Pancreas (tissue), 10 donors: ENCODE measurements around the gene CLOCK. TPM values are rescaled to one million over a fixed set of nuclear protein-coding genes. Genes with fewer than 3 reads are reported as not detected.
"Not testable (repeated sequence)": the region's sequence is repeated elsewhere in the genome, so short reads cannot be mapped to it uniquely, and the experiment has no call there.

Experiments
- ATAC-seq, 4 donors: fragments of 200-7000 bp; cut with Tn5 transposase; one replicate each; pipeline versions ENCODE4 v1.8.0 to v1.9.1; 2020; ENCODE audit warnings: mild to moderate bottlenecking in 4 of 4, moderate library complexity in 4 of 4
- DNase-seq, 6 donors: peaks; one replicate each; pipeline ENCODE4 v3.0.0-alpha.2; 2020
- FAIRE-seq: peaks from 2 replicates; lab custom pipeline; 2012; peaks lifted over from hg19 to GRCh38; lab: Jason Lieb, UNC
- H3K27ac ChIP-seq, 4 donors: fragments of 200-600 bp; sonication (generic); 1 replicate in 3 of 4; 2 replicates in 1 of 4; pipeline versions ENCODE4 v1.5.0 to v1.8.0; 2020
- H3K27me3 ChIP-seq, 4 donors: fragments of 200-600 bp; one replicate each; pipeline ENCODE4 v1.8.0; 2021
- H3K36me3 ChIP-seq, 3 donors: fragments of 200-600 bp; sonication (generic) in 1 of 3; one replicate each; pipeline versions ENCODE4 v1.5.0 to v1.8.0; 2020 to 2021
- H3K4me1 ChIP-seq, 3 donors: fragments of 200-600 bp; one replicate each; pipeline ENCODE4 v1.8.0; 2021
- H3K4me3 ChIP-seq, 4 donors: fragments of 200-600 bp; sonication (generic) in 2 of 4; one replicate each; pipeline versions ENCODE4 v1.5.0 to v1.8.0; 2020 to 2021
- H3K9me3 ChIP-seq, 4 donors: fragments of 200-600 bp; one replicate each; pipeline ENCODE4 v1.8.0; 2021
- WGBS, 2 donors: extraction: QIAGEN DNeasy Blood & Tissue Kit; methylation state at CpG; one replicate each; pipeline ENCODE4 v1.1.7; 2013; 5-methylcytosine and 5-hydroxymethylcytosine counted together
- intact Hi-C, 3 donors: fragments of 100-400 bp; cut with DNase I; formaldehyde crosslinking; loops; one replicate each; pipeline versions ENCODE4 v1.11.1 to v1.14.2; 2022
- polyA plus RNA-seq, 2 donors: library from polyadenylated mRNA; stranded (reverse); fragments of 200-250 nt; gene quantifications; one replicate each; pipeline ENCODE4 v1.2.3, GENCODE V29; 2013
- total RNA-seq, 6 donors: library from RNA; stranded (reverse); fragmentation: NEBNext Ultra II Directional in 4 of 6; extraction: Animal tissue kit (Norgen Biotek cat#: 25700) in 4 of 6; gene quantifications; one replicate each; pipeline versions ENCODE4 v1.2.1 to v1.2.4, GENCODE V29; 2021 to 2023
- TF ChIP-seq, protein P1 (sequence below), 4 donors: fragments of 200-600 bp; sonication (generic) in 3 of 4; IDR thresholded peaks; one replicate each; pipeline versions ENCODE4 v1.5.0 to v1.8.0; 2021; ENCODE audit warnings: antibody characterized with exemption in 4 of 4
- donor health status: healthy with polysubstance abuse.
- donor health status: DM: no; HTN: no; CAD: no; lungs with moderate emphysema.
- donor health status: DM: no; HTN: no; CAD: no.
- donor health status: control.
- donor health status: control.
- donor health status: Bipolar disorder and iron deficiency.
- donor health status: DM: yes; HTN: yes; CAD: no.
- donor health status: DM: no; HTN: no; CAD: no.
- donor health status: DM: no; HTN: no; CAD: no.
- donor health status: DM: yes; HTN: yes; CAD: no.

CLOCK gene
- total and polyA plus RNA-seq, 8 donors, result 2.9 to 14.1 (median 10.8) TPM

DNA sequence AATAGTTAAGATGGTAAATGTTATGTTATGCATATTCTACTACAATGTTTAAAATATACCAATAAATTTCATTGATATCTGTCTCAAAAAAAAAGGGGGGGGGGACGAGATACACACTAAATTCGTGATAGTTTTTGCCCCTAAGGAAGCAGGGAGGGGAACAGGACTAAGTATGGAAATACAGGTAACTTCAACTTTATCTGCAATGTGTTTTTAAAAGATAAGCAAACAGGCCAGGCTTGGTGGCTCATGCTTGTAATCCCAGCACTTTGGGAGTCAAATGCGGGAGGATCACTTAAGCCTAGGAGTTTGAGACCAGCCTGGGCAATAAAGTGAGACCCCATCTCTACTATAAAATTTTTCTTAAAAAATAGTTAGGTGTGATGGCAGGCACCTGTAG, 13.4 kb upstream of the CLOCK start:
- WGBS, 2 donors, result 58 to 60% methylated on average over 3 of the region's 3 CpGs
- intact Hi-C loops, result no loop called here
- H3K27ac ChIP-seq, result no peak overlapping the region
- DNase-seq (no peak), FAIRE-seq (no peak), ATAC-seq (no peak)
- H3K4me3 ChIP-seq, result no peak overlapping the region
- no peaks in the 10 kb centered on the region for H3K27me3 ChIP-seq
- no peaks in the 10 kb centered on the region for H3K9me3 ChIP-seq
- no peaks in the 10 kb centered on the region for H3K36me3 ChIP-seq
- no peaks in the 10 kb centered on the region for H3K4me1 ChIP-seq
- TF ChIP-seq, protein P1, sequence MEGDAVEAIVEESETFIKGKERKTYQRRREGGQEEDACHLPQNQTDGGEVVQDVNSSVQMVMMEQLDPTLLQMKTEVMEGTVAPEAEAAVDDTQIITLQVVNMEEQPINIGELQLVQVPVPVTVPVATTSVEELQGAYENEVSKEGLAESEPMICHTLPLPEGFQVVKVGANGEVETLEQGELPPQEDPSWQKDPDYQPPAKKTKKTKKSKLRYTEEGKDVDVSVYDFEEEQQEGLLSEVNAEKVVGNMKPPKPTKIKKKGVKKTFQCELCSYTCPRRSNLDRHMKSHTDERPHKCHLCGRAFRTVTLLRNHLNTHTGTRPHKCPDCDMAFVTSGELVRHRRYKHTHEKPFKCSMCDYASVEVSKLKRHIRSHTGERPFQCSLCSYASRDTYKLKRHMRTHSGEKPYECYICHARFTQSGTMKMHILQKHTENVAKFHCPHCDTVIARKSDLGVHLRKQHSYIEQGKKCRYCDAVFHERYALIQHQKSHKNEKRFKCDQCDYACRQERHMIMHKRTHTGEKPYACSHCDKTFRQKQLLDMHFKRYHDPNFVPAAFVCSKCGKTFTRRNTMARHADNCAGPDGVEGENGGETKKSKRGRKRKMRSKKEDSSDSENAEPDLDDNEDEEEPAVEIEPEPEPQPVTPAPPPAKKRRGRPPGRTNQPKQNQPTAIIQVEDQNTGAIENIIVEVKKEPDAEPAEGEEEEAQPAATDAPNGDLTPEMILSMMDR (IDR thresholded peaks at IDR 0.05), result no peak

DNA sequence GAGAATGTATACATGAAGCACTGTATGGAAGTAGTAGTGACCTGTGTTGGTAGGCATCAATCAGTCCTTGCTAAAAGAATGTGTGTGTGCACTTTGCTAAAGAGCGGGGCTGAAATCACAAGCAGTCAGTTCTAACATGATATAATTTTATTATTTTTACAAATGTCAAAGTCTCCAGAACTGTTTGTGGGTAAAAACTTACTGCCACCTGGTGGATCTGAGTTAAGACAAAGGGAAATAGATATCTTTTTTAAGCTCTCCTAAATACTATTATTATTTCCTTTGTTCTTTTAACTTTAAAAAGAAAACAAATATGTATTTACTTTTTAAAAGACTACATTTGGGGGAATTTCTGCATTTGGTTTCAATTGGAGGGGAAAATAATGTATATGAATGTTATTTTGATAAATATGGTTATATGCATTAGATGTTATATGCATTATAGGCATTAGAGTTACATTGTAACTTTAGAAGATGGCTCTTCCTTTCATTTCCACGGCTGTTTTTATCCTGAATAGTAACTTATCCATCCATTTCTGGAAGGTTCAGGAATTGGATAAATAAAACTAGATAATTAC, 7.8 kb upstream of the CLOCK start:
- Histone ChIP-seq H3K4me3 (no peak overlapping the region), H3K36me3 (no peaks in the 10 kb centered on the region), H3K4me1 (no peaks in the 10 kb centered on the region), H3K27ac (no peak overlapping the region), H3K9me3 (no peaks in the 10 kb centered on the region), H3K27me3 (no peaks in the 10 kb centered on the region)
- FAIRE-seq (no peak), ATAC-seq (peak in 3 of 4 donors; percentile 67 to 77 (median 75)), DNase-seq (no peak)
- 10% methylated on average over 2 of the region's 2 CpGs for WGBS, 2 donors
- TF ChIP-seq, protein P1 (IDR thresholded peaks at IDR 0.05), result peak in 2 of 4 donors; percentile 16 to 19
- intact Hi-C loops, result loop anchor here in 1 of 3 donors (10.0 kb wide), 1 partner anchor 210 kb away; the partner anchor contains the start of gene SRD5A3

DNA sequence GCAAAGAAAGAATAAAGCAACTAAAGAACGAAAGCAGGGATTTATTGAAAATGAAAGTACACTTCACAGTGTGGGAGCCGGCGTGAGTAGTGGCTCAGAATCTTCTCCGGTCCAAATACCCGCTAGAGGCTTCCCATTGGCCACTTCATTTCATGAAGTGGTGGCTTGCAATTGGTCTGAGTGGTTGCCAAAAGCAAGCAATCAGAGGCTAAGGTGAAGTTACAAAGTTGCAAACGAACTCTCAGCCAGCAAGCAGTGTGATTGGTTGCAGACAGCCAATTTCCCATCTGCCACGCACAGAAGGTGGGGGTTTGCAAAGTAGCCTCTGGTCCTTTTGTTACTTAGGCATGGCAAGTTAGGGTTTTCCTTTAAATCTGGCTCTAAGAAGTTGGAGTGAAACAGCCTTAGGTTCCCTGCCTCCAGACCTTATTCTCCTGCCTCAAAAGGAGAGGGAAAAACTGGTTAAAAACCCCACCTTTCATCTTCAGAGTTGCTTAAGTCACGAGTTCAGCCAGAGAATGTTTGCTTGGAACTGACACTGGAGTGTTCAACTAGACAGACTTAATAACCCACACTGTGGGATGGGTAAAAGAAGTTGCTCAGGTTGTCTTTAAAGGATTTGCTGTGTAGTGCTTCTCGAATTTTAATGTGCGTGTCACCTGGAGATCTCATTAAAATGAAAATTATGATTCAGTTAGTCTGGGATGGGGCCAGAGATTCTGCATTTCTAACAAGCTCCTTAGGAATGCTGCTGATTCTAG, 6.9 kb upstream of the CLOCK start:
- intact Hi-C loops, result loop anchor here in 1 of 3 donors (10.0 kb wide), 1 partner anchor 209 kb away; the partner anchor contains the start of gene SRD5A3
- no peaks in the 10 kb centered on the region for H3K36me3 ChIP-seq
- no peaks in the 10 kb centered on the region for H3K4me1 ChIP-seq
- H3K27ac ChIP-seq, result no peak overlapping the region
- no peaks in the 10 kb centered on the region for H3K9me3 ChIP-seq
- peak overlapping the region in 1 of 4 donors; percentile 15 for H3K4me3 ChIP-seq
- no peak for FAIRE-seq
- ATAC-seq, result peak in 3 of 4 donors; percentile 53 to 74 (median 65)
- peak in 3 of 6 donors; percentile 3 to 15 (median 12) for DNase-seq
- no peaks in the 10 kb centered on the region for H3K27me3 ChIP-seq
- WGBS, 2 donors, result 66 to 67% methylated on average over 10 of the region's 10 CpGs
- TF ChIP-seq, protein P1 (IDR thresholded peaks at IDR 0.05), result no peak

DNA sequence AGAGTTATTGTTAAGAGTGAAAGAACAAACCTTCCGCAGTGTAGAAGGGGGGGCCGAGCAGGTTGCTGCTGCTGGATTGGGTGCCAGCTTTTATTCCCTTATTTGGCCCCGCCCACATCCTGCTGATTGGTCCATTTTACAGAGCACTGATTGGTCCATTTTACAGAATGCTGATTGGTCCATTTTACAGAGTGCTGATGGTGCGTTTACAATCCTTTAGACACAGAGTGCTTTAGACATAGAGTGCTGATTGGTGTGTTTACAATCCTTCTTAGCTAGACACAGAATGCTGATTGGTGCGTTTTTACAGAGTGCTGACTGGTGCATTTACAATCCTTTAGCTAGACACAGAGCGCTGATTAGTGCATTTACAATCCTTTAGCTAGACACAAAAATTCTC, 5.3 kb upstream of the CLOCK start:
- not testable (repeated sequence) for H3K4me3 ChIP-seq, ATAC-seq, H3K36me3 ChIP-seq, H3K27ac ChIP-seq, H3K9me3 ChIP-seq, H3K4me1 ChIP-seq, FAIRE-seq, H3K27me3 ChIP-seq, DNase-seq
- intact Hi-C loops, result loop anchor here in 1 of 3 donors (10.0 kb wide), 1 partner anchor 207 kb away; the partner anchor contains the start of gene SRD5A3
- WGBS, 2 donors, result 74 to 78% methylated on average over 6 of the region's 6 CpGs

DNA sequence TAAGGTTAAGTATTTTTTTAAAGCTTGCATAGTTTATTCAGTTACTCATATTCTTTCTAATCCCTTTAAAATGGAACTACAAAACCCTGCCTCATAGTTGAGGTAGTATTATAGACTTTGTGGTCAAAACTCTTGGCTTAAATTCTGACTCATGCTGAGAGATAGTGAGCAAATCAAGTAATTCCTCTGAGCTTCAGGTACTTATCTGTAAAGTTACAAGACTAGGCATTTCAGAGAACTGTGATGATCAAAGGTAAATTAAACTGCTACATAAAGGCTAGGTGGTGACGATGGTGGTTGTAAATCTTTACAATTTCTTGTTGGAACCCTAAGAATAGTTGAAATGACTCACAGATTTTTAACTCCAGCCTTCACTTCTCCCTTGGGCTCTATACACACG, 3.2 kb upstream of the CLOCK start:
- intact Hi-C loops, result loop anchor here in 1 of 3 donors (10.0 kb wide), 1 partner anchor 205 kb away; the partner anchor contains the start of gene SRD5A3

More for the DNA sequence above, 3.2 kb upstream of the CLOCK start:
- 66 to 70% methylated on average over 2 of the region's 2 CpGs for WGBS, 2 donors
- DNase-seq, result no peak
- TF ChIP-seq, protein P1 (IDR thresholded peaks at IDR 0.05), result no peak
- FAIRE-seq, result no peak
- Histone ChIP-seq H3K4me3 (no peak overlapping the region), H3K9me3 (no peaks in the 10 kb centered on the region), H3K27me3 (no peaks in the 10 kb centered on the region), H3K4me1 (peaks cover 0 to under 1% (median 0%) of the 10 kb centered on the region in 3 donors), H3K27ac (no peak overlapping the region), H3K36me3 (no peaks in the 10 kb centered on the region)
- ATAC-seq, result no peak
